Hepatic stellate cell (primary cell): Measurements from ENCODE around the gene NKX6-2.

Experiments
- DNase-seq: peaks from one replicate; pipeline ENCODE4 v3.0.0; 2011; ENCODE audit warnings: low spot score

The NKX6-2 gene

DNA sequence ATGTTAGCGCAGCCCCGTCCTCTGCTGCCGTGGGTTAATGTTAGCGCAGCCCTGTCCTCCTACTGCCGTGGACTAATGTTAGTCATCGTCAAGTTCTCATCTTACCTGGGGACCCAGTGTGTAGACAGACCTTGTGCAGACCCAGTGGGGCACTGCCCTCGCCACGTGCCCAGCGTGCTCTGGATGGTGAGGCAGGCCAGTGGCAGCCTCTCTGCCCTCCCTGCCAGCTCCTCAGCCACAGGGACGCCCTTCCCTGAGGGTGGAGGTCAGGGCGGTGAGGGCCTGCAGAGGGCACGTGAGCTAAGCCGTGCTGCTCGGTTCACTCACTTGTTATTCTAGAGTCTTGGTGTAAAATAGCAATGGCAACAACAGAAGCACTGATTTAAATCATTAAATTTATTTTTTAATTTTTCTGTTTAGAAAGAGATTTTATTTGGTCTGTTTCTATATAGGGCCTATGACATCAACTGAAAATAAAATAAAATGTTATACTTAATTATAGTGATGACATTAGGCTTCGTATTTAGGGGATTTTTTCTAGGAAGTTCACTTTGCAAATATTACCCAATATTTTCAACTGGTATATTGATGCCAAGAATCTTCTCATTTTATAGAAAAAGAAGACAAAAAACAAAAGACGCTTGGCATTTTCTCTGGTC is 48.4 kb downstream of the NKX6-2 start:
- no peak for DNase-seq

GRCh38 chr10:132735923-132736391 is 50.0 kb downstream of the NKX6-2 start:
- no peak for DNase-seq

DNA sequence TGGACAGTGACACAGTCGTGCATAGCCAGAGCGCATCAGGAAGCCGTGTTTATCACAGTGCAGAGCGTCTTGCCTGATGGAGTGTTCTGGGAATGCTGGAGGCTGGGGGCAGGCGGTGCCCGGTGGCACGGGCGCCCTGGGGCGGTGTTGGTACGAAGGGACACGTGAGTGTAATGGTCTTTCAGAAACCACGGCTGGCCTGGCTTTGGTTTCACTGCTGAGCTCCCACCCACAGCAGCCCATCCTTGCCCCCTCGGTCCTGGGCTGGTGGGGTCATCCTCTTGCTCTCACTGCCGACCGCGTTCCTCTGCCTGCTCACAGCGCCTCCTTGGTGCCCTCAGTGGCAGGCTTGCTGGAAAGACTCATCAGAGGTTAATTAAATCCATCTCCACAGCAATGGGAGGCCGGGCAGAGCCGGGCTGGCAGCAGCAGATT is 50.6 kb downstream of the NKX6-2 start:
- DNase-seq, result no peak

GRCh38 chr10:132733926-132734325 is 52.0 kb downstream of the NKX6-2 start:
- DNase-seq, result no peak
